IMR-90 (cell line): ENCODE measurements around the gene WARS2. TPM values are rescaled to one million over a fixed set of nuclear protein-coding genes. Genes with fewer than 3 reads are reported as not detected.

Source experiments
- ATAC-seq: fragments of 200-7000 bp; cut with Tn5 transposase; 2 replicates; pipeline ENCODE4 v1.9.1; 2020; ENCODE audit warnings: low read depth, mild to moderate bottlenecking, moderate library complexity
- BruUV-seq: library from RNA; stranded (reverse); fragments of 400-500 nt; replicated peaks from 2 replicates; lab custom pipeline; 2021; lab: Mats Ljungman, UMichigan
- CTCF ChIA-PET: fragments of 300-600 bp; formaldehyde crosslinking; extraction: SDS; loops from one replicate; lab custom pipeline; 2021; ENCODE audit warnings: antibody characterized with exemption; lab: Yijun Ruan, JAX
- POLR2A ChIA-PET: fragments of 300-600 bp; sonication (Branson Sonifier 250); formaldehyde crosslinking; loops from one replicate; lab custom pipeline; 2022; ENCODE audit warnings: antibody characterized with exemption; ENCODE audit not compliant: unreplicated experiment; lab: Charles Lee
- DNase-seq: peaks from one replicate; pipeline ENCODE4 v3.0.0; 2013
- H2AFZ ChIP-seq: replicated peaks from 2 replicates; pipeline ENCODE3; 2013; ENCODE audit warnings: low read length, mild to moderate bottlenecking; ENCODE audit not compliant: poor library complexity
- H2AK5ac ChIP-seq: 2 replicates; pipeline ENCODE4 v1.6.1; 2013; ENCODE audit warnings: low read depth, low read length, inconsistent platforms
- H2AK9ac ChIP-seq: replicated peaks from 2 replicates; pipeline ENCODE3; 2013; ENCODE audit warnings: mild to moderate bottlenecking, low read depth, low read length, moderate library complexity; ENCODE audit not compliant: poor library complexity
- H2BK120ac ChIP-seq: 2 replicates; pipeline ENCODE4 v1.6.1; 2013; ENCODE audit warnings: low read depth, low read length, inconsistent platforms
- H2BK15ac ChIP-seq: 3 replicates; pipeline ENCODE4 v1.6.1; 2013; ENCODE audit warnings: low read depth, low read length, inconsistent platforms
- H2BK20ac ChIP-seq: 2 replicates; pipeline ENCODE4 v1.6.1; 2013; ENCODE audit warnings: low read depth, mild to moderate bottlenecking, inconsistent platforms, low read length, moderate library complexity
- H2BK5ac ChIP-seq: 2 replicates; pipeline ENCODE4 v1.6.1; 2013; ENCODE audit warnings: mild to moderate bottlenecking, low read depth, low read length, inconsistent platforms; ENCODE audit not compliant: poor library complexity, severe bottlenecking
- H3K14ac ChIP-seq: replicated peaks from 2 replicates; pipeline ENCODE4 v1.6.1; 2013; ENCODE audit warnings: low read depth, low read length, inconsistent platforms
- H3K18ac ChIP-seq: 2 replicates; pipeline ENCODE4 v1.6.1; 2013; ENCODE audit warnings: low read depth, low read length, control low read depth
- H3K23ac ChIP-seq: 2 replicates; pipeline ENCODE4 v1.6.1; 2013; ENCODE audit warnings: low read depth, low read length, inconsistent platforms
- H3K27ac ChIP-seq: 2 replicates; pipeline ENCODE4 v1.5.1; 2013; ENCODE audit warnings: mild to moderate bottlenecking, control low read depth, low read length; ENCODE audit not compliant: insufficient read depth
- H3K27me3 ChIP-seq: 2 replicates; pipeline ENCODE4 v1.6.1; 2013; ENCODE audit warnings: low read length; ENCODE audit not compliant: control insufficient read depth, insufficient read depth
- H3K36me3 ChIP-seq: 2 replicates; pipeline ENCODE4 v1.6.1; 2013; ENCODE audit warnings: low read length, mixed read lengths; ENCODE audit not compliant: control insufficient read depth, insufficient read depth
- H3K4ac ChIP-seq: 2 replicates; pipeline ENCODE4 v1.6.1; 2013; ENCODE audit warnings: low read depth, low read length, inconsistent platforms
- H3K4me1 ChIP-seq: 2 replicates; pipeline ENCODE4 v1.6.1; 2013; ENCODE audit warnings: low read length, mixed read lengths; ENCODE audit not compliant: control insufficient read depth, insufficient read depth
- H3K4me2 ChIP-seq: 2 replicates; pipeline ENCODE4 v1.6.1; 2013; ENCODE audit warnings: low read depth, mild to moderate bottlenecking, control low read depth, low read length, moderate library complexity
- H3K4me3 ChIP-seq: 2 replicates; pipeline ENCODE4 v1.5.1; 2013; ENCODE audit warnings: low read depth, mild to moderate bottlenecking, control low read depth, low read length, moderate library complexity; ENCODE audit not compliant: insufficient read depth
- H3K56ac ChIP-seq: 2 replicates; pipeline ENCODE4 v1.6.1; 2013; ENCODE audit warnings: low read length, inconsistent platforms; ENCODE audit not compliant: insufficient read depth; ENCODE audit errors: extremely low read depth
- H3K79me1 ChIP-seq, 2 experiments: 2 replicates each; pipeline ENCODE4 v1.6.1; 2013; ENCODE audit warnings: low read length in 2 of 2, inconsistent platforms in 1 of 2, low read depth in 1 of 2
- H3K9ac ChIP-seq: 2 replicates; pipeline ENCODE4 v1.6.1; 2013; ENCODE audit warnings: low read depth, low read length, control low read depth
- H3K9me1 ChIP-seq: 2 replicates; pipeline ENCODE4 v1.6.1; 2013; ENCODE audit warnings: low read length, inconsistent platforms; ENCODE audit not compliant: insufficient read depth
- H3K9me3 ChIP-seq: 2 replicates; pipeline ENCODE4 v1.6.1; 2013; ENCODE audit warnings: low read length; ENCODE audit not compliant: control insufficient read depth, insufficient read depth
- H4K20me1 ChIP-seq: 2 replicates; pipeline ENCODE4 v1.6.1; 2013; ENCODE audit warnings: low read length, inconsistent platforms; ENCODE audit not compliant: insufficient read depth
- H4K5ac ChIP-seq: 2 replicates; pipeline ENCODE4 v1.6.1; 2013; ENCODE audit warnings: mild to moderate bottlenecking, low read depth, low read length, control low read depth
- H4K8ac ChIP-seq, 2 experiments: 2 replicates each; pipeline ENCODE4 v1.6.1; 2013; ENCODE audit warnings: low read depth in 2 of 2, low read length in 2 of 2, control low read depth in 1 of 2, inconsistent platforms in 1 of 2
- H4K91ac ChIP-seq: 2 replicates; pipeline ENCODE4 v1.6.1; 2013; ENCODE audit warnings: low read depth, low read length, inconsistent platforms; ENCODE audit not compliant: insufficient read depth
- BHLHE40 ChIP-seq: fragments of 150-350 bp; IDR thresholded peaks from 2 replicates; pipeline ENCODE4 v1.6.1; 2016; ENCODE audit warnings: mild to moderate bottlenecking, low read depth, low read length
- CEBPB ChIP-seq: IDR thresholded peaks from 2 replicates; pipeline ENCODE4 v1.6.1; 2012; ENCODE audit warnings: low read depth, low read length, improper control_type of control experiment
- CHD1 ChIP-seq: IDR thresholded peaks from 2 replicates; pipeline ENCODE4 v1.6.1; 2012; ENCODE audit warnings: low read depth, low read length, improper control_type of control experiment
- ELK1 ChIP-seq: fragments of 150-350 bp; IDR thresholded peaks from 2 replicates; pipeline ENCODE4 v1.6.1; 2016; ENCODE audit warnings: low read depth, mild to moderate bottlenecking, low read length, moderate library complexity, borderline replicate concordance
- FOS ChIP-seq: fragments of 150-350 bp; IDR thresholded peaks from 2 replicates; pipeline ENCODE4 v1.6.1; 2016; ENCODE audit warnings: low read depth, low read length
- MAFK ChIP-seq: IDR thresholded peaks from 2 replicates; pipeline ENCODE4 v1.6.1; 2012; ENCODE audit warnings: low read depth, low read length, improper control_type of control experiment
- MAZ ChIP-seq: IDR thresholded peaks from 2 replicates; pipeline ENCODE4 v1.6.1; 2012; ENCODE audit warnings: low read depth, mild to moderate bottlenecking, low read length, improper control_type of control experiment, moderate library complexity, borderline replicate concordance
- MXI1 ChIP-seq: IDR thresholded peaks from 2 replicates; pipeline ENCODE4 v1.6.1; 2012; ENCODE audit warnings: low read depth, mild to moderate bottlenecking, low read length, moderate library complexity, borderline replicate concordance
- NFE2L2 ChIP-seq: fragments of 150-350 bp; IDR thresholded peaks from 2 replicates; pipeline ENCODE4 v1.6.1; 2016; ENCODE audit warnings: low read depth, mild to moderate bottlenecking, low read length
- POLR2A ChIP-seq: IDR thresholded peaks from 2 replicates; pipeline ENCODE4 v1.6.1; 2012; ENCODE audit warnings: mild to moderate bottlenecking, low read depth, low read length
- RAD21 ChIP-seq: IDR thresholded peaks from 2 replicates; pipeline ENCODE4 v1.6.1; 2012; ENCODE audit warnings: low read length, improper control_type of control experiment
- RCOR1 ChIP-seq: IDR thresholded peaks from 2 replicates; pipeline ENCODE4 v1.6.1; 2012; ENCODE audit warnings: mild to moderate bottlenecking, low read length, improper control_type of control experiment; ENCODE audit not compliant: insufficient replicate concordance
- RFX5 ChIP-seq: IDR thresholded peaks from 2 replicates; pipeline ENCODE4 v1.8.0; 2012; ENCODE audit warnings: low read depth, mild to moderate bottlenecking, low read length, moderate library complexity
- SMC3 ChIP-seq: fragments of 150-350 bp; IDR thresholded peaks from 2 replicates; pipeline ENCODE4 v1.6.1; 2016; ENCODE audit warnings: low read depth, mild to moderate bottlenecking, antibody characterized with exemption, low read length, moderate library complexity
- WGBS, 2 experiments: methylation state at CpG; one replicate each; pipeline versions ENCODE4 v1.1.5 to v1.1.7; 2013; ENCODE audit warnings: missing lambda C conversion rate in 2 of 2; ENCODE audit not compliant: insufficient read length in 1 of 2; ENCODE audit errors: extremely low coverage in 2 of 2; 5-methylcytosine and 5-hydroxymethylcytosine counted together
- dilution Hi-C: fragments of 300-500 bp; cut with HindIII; formaldehyde crosslinking; loops from one replicate; pipeline ENCODE4 v1.14.3; 2018; ENCODE audit warnings: low sequenced_read_pairs; ENCODE audit not compliant: unreplicated experiment
- in situ Hi-C: fragments of 300-500 bp; cut with MboI; formaldehyde crosslinking; loops from 3 replicates; pipeline ENCODE4 v1.14.3; 2019; ENCODE audit warnings: low sequenced_read_pairs, inconsistent platforms, mixed read lengths
- intact Hi-C: fragments of 100-400 bp; cut with micrococcal nuclease; formaldehyde crosslinking; loops from 2 replicates; pipeline ENCODE4 v1.10.0; 2022
- polyA plus RNA-seq, 3 experiments: library from polyadenylated mRNA; depleted of rRNA; stranded (reverse); fragments of >200 nt; gene quantifications; 2 replicates each; pipeline ENCODE4 v1.2.3, GENCODE V29; 2012; ENCODE audit warnings: low replicate concordance in 1 of 3
- total RNA-seq: library from RNA; depleted of rRNA; stranded (reverse); fragments of >200 nt; gene quantifications from 2 replicates; pipeline ENCODE4 v1.2.3, GENCODE V29; 2012

Gene WARS2
- total and polyA plus RNA-seq, 2 of the 4 experiments (the other 2 are of a cell fraction) = 5.7 to 20.3 TPM

DNA sequence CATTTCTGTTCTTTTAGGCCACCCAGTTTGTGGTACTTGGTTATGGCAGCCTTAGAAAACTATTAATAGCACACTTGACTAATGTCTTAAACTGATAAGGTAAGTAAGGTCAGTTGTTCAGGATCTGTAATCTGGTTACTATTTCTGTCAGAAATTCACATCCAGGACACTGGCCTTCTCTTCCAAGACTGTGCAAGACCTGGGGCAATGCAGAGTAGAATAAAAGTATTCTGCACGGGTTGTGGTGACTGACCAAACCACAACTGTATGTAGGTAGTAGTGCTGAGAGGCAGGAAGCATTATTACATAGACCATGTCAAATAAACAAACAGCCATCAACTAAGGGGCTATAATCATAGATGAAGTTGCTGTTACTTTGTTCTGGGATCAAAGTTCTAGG, 46.7 kb downstream of the WARS2 start:
- H4K5ac ChIP-seq = no peak overlapping the region
- no peak for ATAC-seq
- H2AK5ac ChIP-seq = no peak overlapping the region
- H3K4me1 ChIP-seq = no peaks in the 10 kb centered on the region
- no peak overlapping the region for H2AK9ac ChIP-seq
- H3K4me3 ChIP-seq = no peak overlapping the region
- H2BK5ac ChIP-seq = no peak overlapping the region
- H3K14ac ChIP-seq = no peak overlapping the region
- no peak overlapping the region for H3K4me2 ChIP-seq
- no peak overlapping the region for H2BK120ac ChIP-seq
- H3K56ac ChIP-seq = no peak overlapping the region
- H3K27ac ChIP-seq = no peak overlapping the region
- H3K9ac ChIP-seq = no peak overlapping the region
- no peaks in the 10 kb centered on the region for H3K27me3 ChIP-seq
- no peaks in the 10 kb centered on the region; a peak in 2 of 4 replicates for H3K79me1 ChIP-seq
- no TSS peak for BruUV-seq
- no peak overlapping the region for H2BK15ac ChIP-seq
- H3K18ac ChIP-seq = no peak overlapping the region
- intact Hi-C loops = no loop called here
- in situ Hi-C loops = no loop called here
- 0 out of 2 replicates have a peak, but pooled peaks cover 1% of the 10 kb centered on the region for H3K36me3 ChIP-seq
- H3K23ac ChIP-seq = no peak overlapping the region
- no peaks in the 10 kb centered on the region; the same call in 1 of the 2 replicates for H3K9me1 ChIP-seq
- H4K91ac ChIP-seq = no peak overlapping the region
- POLR2A ChIA-PET = no interaction called here
- no peaks in the 10 kb centered on the region for H4K20me1 ChIP-seq
- no CpG with 5 or more reads among the region's 1 CpG for WGBS, 2 experiments
- H3K4ac ChIP-seq = no peak overlapping the region
- CTCF ChIA-PET = no interaction called here
- H2BK20ac ChIP-seq = no peak overlapping the region
- H2AFZ ChIP-seq = no peak overlapping the region
- DNase-seq = peak; percentile 23
- dilution Hi-C loops = no loop called here
- no peak overlapping the region for H4K8ac ChIP-seq
- TF ChIP-seq SMC3 = no peak
- no peak for TF ChIP-seq ELK1
- no peak for TF ChIP-seq RCOR1
- TF ChIP-seq MAZ = no peak
- TF ChIP-seq MXI1 = no peak
- TF ChIP-seq POLR2A = no peak
- no peak for TF ChIP-seq MAFK
- TF ChIP-seq NFE2L2 = no peak
- no peak for TF ChIP-seq FOS
- no peak for TF ChIP-seq CEBPB
- no peak for TF ChIP-seq CHD1
- no peak for TF ChIP-seq RAD21
- TF ChIP-seq BHLHE40 = no peak
- TF ChIP-seq RFX5 = no peak
- no peaks in the 10 kb centered on the region for H3K9me3 ChIP-seq
